Keratinocyte (primary cell): ENCODE results near the gene ZSWIM6. TPM values are rescaled to one million over a fixed set of nuclear protein-coding genes. Genes with fewer than 3 reads are reported as not detected.

Experiments used
- DNase-seq: peaks from one replicate; pipeline ENCODE4 v3.0.0-alpha.2; 2011; ENCODE audit warnings: low read depth, missing footprints, low spot score
- FAIRE-seq: peaks from 2 replicates; lab custom pipeline; 2011; peaks lifted over from hg19 to GRCh38; lab: Jason Lieb, UNC
- H2AFZ ChIP-seq: 2 replicates; pipeline ENCODE4 v1.6.0; 2012; ENCODE audit warnings: low read length, control low read depth, inconsistent platforms; ENCODE audit not compliant: control insufficient read depth
- H3K27ac ChIP-seq: 2 replicates; pipeline ENCODE4 v1.5.1; 2011; ENCODE audit warnings: low read length; ENCODE audit not compliant: control insufficient read depth, insufficient read depth
- H3K27me3 ChIP-seq: 3 replicates; pipeline ENCODE4 v1.6.0; 2011; ENCODE audit warnings: low read length; ENCODE audit not compliant: control insufficient read depth, insufficient read depth; ENCODE audit errors: extremely low read depth
- H3K36me3 ChIP-seq, 2 experiments: 2 replicates in 1 of 2; 3 replicates in 1 of 2; pipeline ENCODE4 v1.5.1; 2011; ENCODE audit warnings: low read length in 2 of 2, mild to moderate bottlenecking in 1 of 2; ENCODE audit not compliant: control insufficient read depth in 2 of 2, insufficient read depth in 2 of 2; ENCODE audit errors: extremely low read depth in 1 of 2
- H3K4me1 ChIP-seq: 3 replicates; pipeline ENCODE4 v1.5.1; 2011; ENCODE audit warnings: low read length; ENCODE audit not compliant: control insufficient read depth, insufficient read depth; ENCODE audit errors: extremely low read depth
- H3K4me2 ChIP-seq: 3 replicates; pipeline ENCODE4 v1.6.0; 2011; ENCODE audit warnings: low read depth, low read length; ENCODE audit not compliant: control insufficient read depth, insufficient read depth; ENCODE audit errors: extremely low read depth
- H3K4me3 ChIP-seq, 3 experiments: fragments of 200-600 bp in 1 of 3; sonication (generic) in 1 of 3; 2 replicates in 2 of 3; 3 replicates in 1 of 3; pipeline ENCODE4 v1.5.1; 2011 to 2016; ENCODE audit warnings: low read length in 3 of 3, mild to moderate bottlenecking in 3 of 3, control low read depth in 2 of 3, inconsistent platforms in 1 of 3, low read depth in 1 of 3, mixed read lengths in 1 of 3, mixed run types in 1 of 3, moderate library complexity in 1 of 3; ENCODE audit not compliant: control insufficient read depth in 2 of 3, insufficient read depth in 2 of 3; ENCODE audit errors: extremely low read depth in 1 of 3
- H3K79me2 ChIP-seq: 2 replicates; pipeline ENCODE4 v1.6.0; 2012; ENCODE audit warnings: low read length; ENCODE audit not compliant: control insufficient read depth, insufficient read depth
- H3K9ac ChIP-seq: 3 replicates; pipeline ENCODE4 v1.6.0; 2011; ENCODE audit warnings: low read length; ENCODE audit not compliant: control insufficient read depth, insufficient read depth; ENCODE audit errors: extremely low read depth
- H3K9me1 ChIP-seq: 3 replicates; pipeline ENCODE4 v1.6.0; 2011; ENCODE audit warnings: low read length; ENCODE audit not compliant: control insufficient read depth, insufficient read depth; ENCODE audit errors: extremely low read depth
- H3K9me3 ChIP-seq: 2 replicates; pipeline ENCODE4 v1.5.1; 2012; ENCODE audit warnings: low read depth, low read length; ENCODE audit not compliant: control insufficient read depth
- H4K20me1 ChIP-seq: 3 replicates; pipeline ENCODE4 v1.6.0; 2011; ENCODE audit warnings: low read length; ENCODE audit not compliant: control insufficient read depth, insufficient read depth; ENCODE audit errors: extremely low read depth
- EZH2 ChIP-seq: IDR thresholded peaks from one replicate; pipeline ENCODE4 v1.6.1; 2012; ENCODE audit warnings: inconsistent platforms, mild to moderate bottlenecking, low read length, moderate library complexity
- dilution Hi-C: fragments of 300-500 bp; cut with MboI; formaldehyde crosslinking; loops from one replicate; pipeline ENCODE4 v1.7.0; 2020; ENCODE audit warnings: low sequenced_read_pairs; ENCODE audit not compliant: extremely low pct_ligation_motif_present
- polyA plus RNA-seq, 5 experiments: library from polyadenylated mRNA; depleted of rRNA in 3 of 5; stranded (reverse) in 3 of 5; stranded (forward) in 1 of 5; unstranded in 1 of 5; fragments of >200 nt; gene quantifications; 1 replicate in 1 of 5; 2 replicates in 3 of 5; 3 replicates in 1 of 5; pipeline versions ENCODE4 v1.2.1 to v1.2.3, GENCODE V29; 2011 to 2012; ENCODE audit warnings: missing spikeins in 2 of 5, low read depth in 1 of 5, low replicate concordance in 1 of 5
- TF ChIP-seq, protein P1 (sequence below), 3 experiments: IDR thresholded peaks in 1 of 3; conservative IDR thresholded peaks in 1 of 3; optimal IDR thresholded peaks in 1 of 3; 2 replicates in 2 of 3; 3 replicates in 1 of 3; pipeline versions ENCODE3 to v1.5.1; 2011; ENCODE audit warnings: low read length in 3 of 3, mild to moderate bottlenecking in 3 of 3, moderate library complexity in 2 of 3, control low read depth in 1 of 3, inconsistent platforms in 1 of 3; ENCODE audit not compliant: insufficient read depth in 2 of 3; ENCODE audit errors: extremely low read depth in 1 of 3

ZSWIM6 gene
- polyA plus RNA-seq, 1 donor (not counting 4 experiments of a cell fraction or from before 2014, with no cell fraction given) = 9.9 TPM

DNA sequence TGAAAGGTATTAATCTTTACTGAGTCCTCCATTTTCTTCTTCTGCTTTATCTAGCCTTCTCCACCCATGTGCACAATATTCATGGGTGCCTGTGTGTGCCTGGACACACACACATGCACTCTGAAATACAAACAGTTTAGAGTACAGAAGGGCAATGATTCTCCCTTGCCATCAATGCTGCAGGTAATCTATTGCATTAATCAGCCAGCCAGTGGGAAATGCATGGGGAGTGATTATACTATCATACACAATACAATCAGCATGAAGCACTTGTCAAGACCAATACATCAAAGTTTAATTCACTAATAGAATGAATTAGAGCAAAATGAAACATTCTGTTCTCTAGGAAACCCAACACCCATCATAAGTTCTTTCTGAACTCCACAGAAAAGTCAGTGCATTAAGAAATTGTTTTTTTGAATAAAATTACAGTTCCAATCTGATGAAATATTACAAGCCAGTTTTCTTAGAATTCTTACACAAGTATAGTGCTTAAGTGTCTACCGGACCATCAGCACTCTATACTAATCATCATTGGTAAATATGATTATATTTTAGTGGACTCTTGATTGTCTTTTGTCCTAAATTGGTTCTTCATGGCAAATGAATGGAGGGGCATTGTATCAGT lies 172.2 kb downstream of the ZSWIM6 start:
- Histone ChIP-seq H3K4me2 (no peak overlapping the region), H3K4me1 (no peaks in the 10 kb centered on the region), H4K20me1 (no peaks in the 10 kb centered on the region), H3K4me3 (no peak overlapping the region), H3K9ac (no peak overlapping the region), H3K9me3 (no peaks in the 10 kb centered on the region), H3K27ac (no peak overlapping the region), H3K9me1 (no peaks in the 10 kb centered on the region), H3K36me3 (peaks cover 0 to 3% of the 10 kb centered on the region in 2 experiments), H3K79me2 (no peaks in the 10 kb centered on the region), H2AFZ (no peak overlapping the region), H3K27me3 (no peaks in the 10 kb centered on the region)
- dilution Hi-C loops = no loop called here
- no peak for FAIRE-seq
- TF ChIP-seq EZH2 = no peak
- TF ChIP-seq, protein P1, sequence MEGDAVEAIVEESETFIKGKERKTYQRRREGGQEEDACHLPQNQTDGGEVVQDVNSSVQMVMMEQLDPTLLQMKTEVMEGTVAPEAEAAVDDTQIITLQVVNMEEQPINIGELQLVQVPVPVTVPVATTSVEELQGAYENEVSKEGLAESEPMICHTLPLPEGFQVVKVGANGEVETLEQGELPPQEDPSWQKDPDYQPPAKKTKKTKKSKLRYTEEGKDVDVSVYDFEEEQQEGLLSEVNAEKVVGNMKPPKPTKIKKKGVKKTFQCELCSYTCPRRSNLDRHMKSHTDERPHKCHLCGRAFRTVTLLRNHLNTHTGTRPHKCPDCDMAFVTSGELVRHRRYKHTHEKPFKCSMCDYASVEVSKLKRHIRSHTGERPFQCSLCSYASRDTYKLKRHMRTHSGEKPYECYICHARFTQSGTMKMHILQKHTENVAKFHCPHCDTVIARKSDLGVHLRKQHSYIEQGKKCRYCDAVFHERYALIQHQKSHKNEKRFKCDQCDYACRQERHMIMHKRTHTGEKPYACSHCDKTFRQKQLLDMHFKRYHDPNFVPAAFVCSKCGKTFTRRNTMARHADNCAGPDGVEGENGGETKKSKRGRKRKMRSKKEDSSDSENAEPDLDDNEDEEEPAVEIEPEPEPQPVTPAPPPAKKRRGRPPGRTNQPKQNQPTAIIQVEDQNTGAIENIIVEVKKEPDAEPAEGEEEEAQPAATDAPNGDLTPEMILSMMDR (optimal IDR thresholded peaks at IDR 0.05 in 1 of 3, IDR thresholded peaks at IDR 0.05 in 1 of 3, conservative IDR thresholded peaks at IDR 0.05 in 1 of 3; ENCODE audit: extremely low read depth in 1 of 3, insufficient read depth in 2 of 3, low read length in 3 of 3) = no peak
- no peak for DNase-seq

- no peak for TF ChIP-seq EZH2
- TF ChIP-seq, protein P1 (optimal IDR thresholded peaks at IDR 0.05 in 1 of 3, IDR thresholded peaks at IDR 0.05 in 1 of 3, conservative IDR thresholded peaks at IDR 0.05 in 1 of 3; ENCODE audit: extremely low read depth in 1 of 3, insufficient read depth in 2 of 3, low read length in 3 of 3) = no peak
- no peak overlapping the region for H3K27ac ChIP-seq
- no peak overlapping the region for H2AFZ ChIP-seq
- no peaks in the 10 kb centered on the region for H3K9me1 ChIP-seq
- no peak overlapping the region for H3K4me3 ChIP-seq
- no peaks in the 10 kb centered on the region for H3K79me2 ChIP-seq
- peaks cover 0 to 3% of the 10 kb centered on the region in 2 experiments for H3K36me3 ChIP-seq
- no peak overlapping the region for H3K4me2 ChIP-seq
- no peaks in the 10 kb centered on the region for H4K20me1 ChIP-seq
- DNase-seq (no peak), FAIRE-seq (no peak)
- no peak overlapping the region for H3K9ac ChIP-seq
- no peaks in the 10 kb centered on the region for H3K4me1 ChIP-seq
- dilution Hi-C loops = no loop called here
- H3K9me3 ChIP-seq = no peaks in the 10 kb centered on the region
- no peaks in the 10 kb centered on the region for H3K27me3 ChIP-seq
Observed at GRCh38 chr5:61505281-61505680, 173.2 kb downstream of the ZSWIM6 start.
